Esophagus squamous epithelium (tissue), 4 donors: Measurements from ENCODE around the gene PXT1.
"Not testable (repeated sequence)": the region's sequence is repeated elsewhere in the genome, so short reads cannot be mapped to it uniquely, and the experiment has no call there.

Source experiments
- CTCF ChIP-seq, 6 experiments: fragments of 450-650 bp in 4 of 6; fragments of 200-600 bp in 2 of 6; sonication (generic) in 2 of 6; IDR thresholded peaks; one replicate each; pipeline ENCODE4 v1.5.1; 2016 to 2019; ENCODE audit warnings: antibody characterized with exemption in 6 of 6, mild to moderate bottlenecking in 4 of 6, moderate library complexity in 4 of 6
- POLR2A ChIP-seq, 4 donors: fragments of 450-650 bp; IDR thresholded peaks; one replicate each; pipeline ENCODE4 v1.6.1; 2017; ENCODE audit warnings: antibody characterized with exemption in 4 of 4, mild to moderate bottlenecking in 4 of 4, moderate library complexity in 3 of 4

GRCh38 chr6:36452897-36453296 is 10.2 kb upstream of the PXT1 start:
- not testable (repeated sequence) for TF ChIP-seq CTCF, POLR2A (IDR thresholded peaks at IDR 0.05)
